ENCODE measurements around the gene XAGE2. TPM values are rescaled to one million over a fixed set of nuclear protein-coding genes. Genes with fewer than 3 reads are reported as not detected.

XAGE2 gene
- total RNA-seq, 4 donors from 2014 or later = not detected

DNA sequence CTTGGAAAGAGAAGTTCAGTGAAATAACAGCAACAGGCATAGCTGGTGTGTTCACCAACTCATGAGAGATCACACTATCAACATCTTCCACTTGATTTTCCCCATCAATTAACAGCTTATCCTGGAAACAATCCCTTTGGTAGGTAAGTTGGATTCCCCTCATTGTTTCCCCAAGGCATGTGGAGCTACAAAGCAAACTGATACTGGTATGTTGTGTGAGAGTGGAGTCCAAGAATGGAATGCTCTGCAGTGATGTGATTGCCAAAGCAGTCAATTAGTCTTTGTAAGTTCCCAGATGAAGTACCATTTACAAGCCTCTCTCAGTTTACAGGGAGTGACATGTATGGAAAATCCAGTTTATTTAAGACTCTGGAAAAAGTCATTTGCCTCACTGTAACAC lies 13.7 kb upstream of the XAGE2 start:
- TF ChIP-seq CTCF (IDR thresholded peaks at IDR 0.05; ENCODE audit: low read depth) = no peak

DNA sequence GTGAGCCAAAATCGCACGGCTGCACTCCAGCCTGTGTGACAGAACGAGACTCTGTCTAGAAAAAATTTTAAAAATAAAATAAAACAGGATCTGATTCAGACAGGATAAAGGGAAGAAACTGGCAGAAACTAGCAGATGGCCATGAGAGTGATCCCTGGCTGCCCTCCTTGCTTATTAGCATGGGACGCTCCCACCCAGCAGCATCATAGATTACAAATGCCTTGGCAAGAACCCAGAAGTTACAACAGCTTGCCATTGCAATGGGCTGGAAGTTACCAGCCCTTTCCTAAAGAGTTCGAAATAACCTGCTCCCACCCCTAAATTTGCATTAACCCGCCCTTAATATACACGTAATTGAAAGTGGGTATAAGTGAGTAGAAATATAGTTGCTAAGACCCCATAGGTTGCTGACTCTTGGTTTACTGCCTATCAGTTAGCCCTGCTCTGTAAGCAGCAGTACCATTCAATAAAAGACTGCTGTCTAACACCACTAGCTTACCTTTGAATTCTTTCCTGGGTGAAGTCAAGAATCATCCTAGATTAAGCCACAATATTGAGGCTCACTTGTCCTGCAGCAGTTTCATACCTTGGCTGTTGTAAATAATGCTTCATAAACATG lies 9.1 kb upstream of the XAGE2 start:
- TF ChIP-seq CTCF (IDR thresholded peaks at IDR 0.05; ENCODE audit: low read depth) = no peak

GRCh38 chrX:52361941-52362340 lies 6.9 kb upstream of the XAGE2 start:
- no peak for TF ChIP-seq CTCF (IDR thresholded peaks at IDR 0.05; ENCODE audit: low read depth)

DNA sequence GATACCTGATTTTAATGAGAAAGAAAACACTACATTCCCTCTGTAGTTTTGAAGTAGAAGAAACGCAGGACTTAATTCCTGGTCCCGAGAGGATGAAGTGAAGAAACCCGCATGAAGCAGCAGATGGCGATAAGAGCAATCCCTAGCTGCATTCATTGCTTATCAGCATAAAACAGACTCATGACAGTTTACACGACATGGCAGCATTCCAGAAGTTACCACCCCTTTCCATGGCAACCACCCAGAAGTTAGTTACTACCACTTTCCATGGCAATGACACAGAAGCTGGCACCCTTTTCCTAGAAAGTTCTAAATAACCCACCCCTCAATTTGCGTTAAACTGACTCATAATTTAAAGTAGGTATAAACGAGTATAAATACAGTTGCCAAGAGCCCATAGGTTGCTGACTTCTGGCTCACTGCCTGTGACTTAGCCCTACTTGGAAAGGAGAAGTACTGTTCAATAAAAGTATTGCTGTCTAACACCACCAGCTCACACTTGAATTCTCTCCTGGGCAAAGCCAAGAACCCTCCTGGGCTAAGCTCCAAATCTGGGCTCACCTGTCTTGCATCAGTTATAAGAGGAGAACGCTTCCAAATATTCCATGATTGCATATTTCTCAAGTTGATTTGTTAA lies 5.5 kb upstream of the XAGE2 start:
- TF ChIP-seq CTCF (IDR thresholded peaks at IDR 0.05; ENCODE audit: low read depth) = no peak

DNA sequence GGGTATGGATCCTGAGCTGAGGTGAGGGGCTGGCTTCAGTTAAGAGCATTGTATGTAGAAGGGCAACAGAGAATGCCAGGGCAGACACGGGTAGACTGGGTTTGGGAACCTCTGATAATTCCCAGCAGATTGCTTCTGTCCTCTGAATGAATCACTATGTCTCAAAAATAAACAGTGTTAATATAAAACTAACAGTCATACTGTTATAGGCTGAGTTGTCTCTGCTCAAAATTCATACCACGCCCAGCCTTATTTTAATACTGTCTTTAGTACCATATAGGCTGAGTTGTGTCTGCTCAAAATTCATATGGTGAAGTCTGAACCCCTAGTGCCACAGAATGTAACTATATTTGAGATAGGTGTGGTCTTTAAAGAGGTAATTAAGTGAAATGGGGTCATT lies 10.0 kb downstream of the XAGE2 start:
- TF ChIP-seq CTCF (IDR thresholded peaks at IDR 0.05; ENCODE audit: low read depth) = no peak

DNA sequence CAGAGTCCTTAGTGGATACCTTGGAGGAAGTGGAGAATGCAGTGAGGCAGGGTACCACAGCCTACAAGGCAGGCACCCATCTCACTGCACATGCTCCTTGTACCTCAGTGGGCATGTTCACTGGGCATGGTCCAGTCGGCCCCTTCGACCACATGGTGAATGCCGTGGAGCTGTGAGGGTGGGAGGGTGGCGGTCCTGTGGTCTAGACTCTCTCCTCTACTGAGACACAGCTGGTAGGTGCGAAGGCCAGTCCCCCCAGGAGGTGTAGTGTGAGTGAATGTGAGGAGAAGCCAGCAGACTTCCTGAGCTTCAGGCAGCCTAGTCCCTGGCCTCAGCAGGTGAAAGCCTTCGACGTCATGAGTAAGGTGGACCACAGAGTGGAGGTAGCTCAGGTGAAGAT lies 12.2 kb downstream of the XAGE2 start:
- no peak for TF ChIP-seq CTCF (IDR thresholded peaks at IDR 0.05; ENCODE audit: low read depth)

DNA sequence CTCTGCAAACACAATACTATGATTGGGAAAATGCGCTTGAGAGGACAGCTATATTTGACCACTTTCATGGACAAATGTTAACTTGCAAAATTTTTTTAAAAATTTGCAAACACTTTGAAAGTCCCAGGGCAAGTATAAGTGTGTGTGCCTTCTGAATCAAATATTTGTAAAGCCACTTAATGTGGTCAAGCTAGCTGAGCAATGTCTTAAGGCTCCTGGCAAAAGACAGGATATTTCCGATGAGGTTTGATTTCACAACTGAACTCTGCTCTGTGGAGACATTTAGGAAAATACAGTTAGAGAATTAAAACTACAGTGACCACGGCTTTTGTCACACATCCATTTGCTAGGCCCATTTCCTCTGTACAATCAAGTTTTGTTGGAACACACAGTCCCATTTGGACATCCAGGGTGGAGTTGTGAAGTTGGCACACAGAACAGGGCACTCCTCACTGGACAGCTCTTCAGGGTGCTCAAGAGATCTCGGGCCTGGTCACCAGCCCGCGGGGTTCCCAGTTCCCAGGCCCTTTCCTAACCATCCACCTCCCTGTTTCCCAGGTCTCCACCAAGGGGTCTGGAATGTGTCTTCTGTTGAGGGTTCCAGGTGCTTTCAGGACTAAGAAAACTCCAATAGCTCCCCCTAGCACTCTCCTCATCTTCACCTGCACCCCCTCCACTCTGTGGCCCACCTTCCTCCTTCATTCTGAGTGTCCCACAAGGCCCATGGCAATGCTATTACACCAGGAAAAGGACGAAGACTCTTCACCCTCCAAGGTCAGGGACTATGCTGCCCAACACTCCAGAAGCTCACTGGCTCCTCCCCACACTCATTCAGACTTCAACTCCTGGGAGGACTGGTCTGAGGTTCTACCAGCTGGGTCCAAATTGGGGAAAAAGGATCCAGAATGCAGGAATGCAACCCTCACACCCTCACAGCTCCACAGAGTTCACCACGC lies 41.9 kb downstream of the XAGE2 start:
- no peak for TF ChIP-seq CTCF (IDR thresholded peaks at IDR 0.05; ENCODE audit: low read depth)

Measured in subcutaneous adipose tissue (tissue), 4 donors.